ENCODE results near the gene FZD4.

The FZD4 gene

DNA sequence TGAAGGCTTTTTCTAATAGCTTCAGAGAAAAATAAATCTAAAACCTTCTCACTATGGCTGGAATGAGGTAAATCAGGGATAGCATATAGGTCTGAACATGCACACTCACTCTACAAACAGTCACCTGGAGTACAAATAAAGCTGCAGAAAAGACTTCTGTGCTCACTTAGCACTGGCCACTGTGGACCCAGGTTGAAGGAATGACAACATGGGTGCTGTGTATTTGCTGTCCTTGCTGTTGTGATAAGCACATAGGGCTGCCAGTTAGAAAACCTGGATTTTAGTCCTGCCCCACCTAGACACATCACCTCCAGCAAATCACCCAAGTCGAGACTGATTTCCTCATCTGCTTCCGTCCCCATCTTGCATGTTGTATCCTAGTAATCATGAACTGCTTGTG is 51.2 kb downstream of the FZD4 start:
- no peak for DNase-seq

DNA sequence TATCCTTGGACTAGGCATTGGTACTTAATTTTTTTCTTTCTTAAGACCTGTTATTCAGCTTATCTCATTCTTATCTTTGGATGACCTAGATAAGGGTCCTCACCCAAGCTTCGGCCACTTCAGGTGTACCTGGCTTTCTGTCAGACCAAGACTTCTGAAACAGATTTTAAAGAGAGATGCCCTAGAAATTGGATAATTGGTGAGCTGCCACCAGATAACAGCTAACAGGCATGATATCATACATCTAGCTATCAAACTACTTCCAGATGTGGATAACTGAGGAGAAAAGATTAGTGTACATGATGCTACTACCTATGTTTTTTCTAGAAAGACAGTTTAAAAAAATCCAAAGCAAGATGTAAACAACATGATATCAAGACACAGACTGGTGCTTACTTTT is 52.9 kb downstream of the FZD4 start:
- DNase-seq, result no peak

DNA sequence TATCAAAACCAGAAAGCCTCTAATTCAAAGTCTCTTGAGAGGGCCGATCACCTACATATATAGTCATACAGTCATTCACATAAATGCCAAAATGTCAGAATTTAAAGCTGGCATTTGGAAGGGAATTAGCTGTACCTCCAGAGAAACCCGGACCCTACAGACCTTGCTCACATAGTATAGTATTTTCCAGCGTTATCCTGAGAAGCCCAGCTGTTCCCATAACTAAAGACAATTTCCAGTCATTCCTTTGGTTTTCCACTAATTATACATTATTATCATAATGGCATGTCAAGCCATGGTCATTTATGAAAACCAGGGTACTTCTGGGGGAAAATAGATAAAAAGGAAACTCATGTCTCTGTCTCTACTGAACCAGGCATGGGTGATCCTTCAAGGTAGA is 53.6 kb downstream of the FZD4 start:
- no peak for DNase-seq

DNA sequence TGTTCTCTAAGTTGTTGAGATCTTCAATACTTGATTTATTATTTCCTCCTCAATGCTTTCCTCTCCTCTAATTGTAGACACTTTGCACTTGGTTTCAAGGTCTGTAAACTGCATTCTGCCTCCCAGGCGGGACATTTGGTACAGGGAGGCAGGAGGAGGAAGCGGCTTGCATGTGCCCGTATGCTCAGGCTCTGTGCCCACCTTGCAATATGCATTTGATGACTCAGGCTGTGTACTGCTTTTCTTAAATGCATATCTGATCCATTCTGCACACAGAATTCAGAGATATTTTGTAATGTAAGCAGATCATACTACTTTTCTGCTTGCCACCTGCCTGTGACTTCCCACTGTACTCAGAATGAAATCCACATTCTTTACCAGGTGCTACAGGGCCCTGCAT is 55.0 kb downstream of the FZD4 start:
- no peak for DNase-seq

DNA sequence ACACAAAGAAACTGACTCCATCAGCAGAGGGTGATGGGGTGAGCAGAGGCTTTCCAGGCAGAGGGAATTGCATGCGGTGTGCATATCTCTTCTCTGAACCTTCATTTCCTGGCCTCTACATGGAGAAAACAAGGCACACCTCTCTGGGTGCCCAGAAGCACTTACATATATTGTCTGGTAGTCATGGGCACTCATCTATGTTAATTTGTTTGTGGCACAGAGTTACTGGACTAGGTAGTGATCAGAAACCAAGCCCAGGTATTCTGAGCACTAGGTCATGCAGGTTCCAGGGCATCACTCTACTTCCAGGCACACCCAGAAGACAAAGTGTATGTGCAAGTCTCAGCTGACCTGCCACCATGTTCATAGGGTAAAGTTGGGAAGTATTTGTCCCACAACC is 56.5 kb downstream of the FZD4 start:
- no peak for DNase-seq

DNA sequence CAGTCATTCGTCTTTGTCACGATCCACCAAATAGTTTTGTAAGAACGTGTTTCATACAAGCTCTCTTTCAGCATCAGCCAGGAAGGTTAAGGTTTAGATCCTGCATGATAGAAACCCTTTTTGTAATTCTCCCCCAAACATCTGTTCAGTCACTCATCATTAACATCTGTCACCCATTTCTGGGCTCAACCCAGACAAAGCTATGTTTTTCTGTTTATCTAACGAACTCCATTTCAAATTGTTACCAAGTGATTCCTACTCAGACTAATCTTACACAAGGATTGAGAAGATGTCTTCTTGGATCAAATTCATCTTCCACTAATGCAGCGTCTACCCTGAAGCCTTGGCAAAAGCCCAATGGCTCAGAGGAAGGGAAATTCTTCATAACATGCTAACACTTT is 58.8 kb downstream of the FZD4 start:
- DNase-seq, result no peak
